GM23338 (cell line): Measurements from ENCODE around the gene MALRD1. TPM values are rescaled to one million over a fixed set of nuclear protein-coding genes. Genes with fewer than 3 reads are reported as not detected.

Source experiments
- ATAC-seq: fragments of 200-7000 bp; cut with Tn5 transposase; 3 replicates; pipeline ENCODE4 v1.9.1; 2020
- DNase-seq: peaks from one replicate; pipeline ENCODE4 v3.0.0-alpha.2; 2015; ENCODE audit warnings: low spot score
- H2AFZ ChIP-seq: fragments of 200-600 bp; sonication (generic); 2 replicates; pipeline ENCODE4 v1.8.0; 2016; ENCODE audit warnings: antibody characterized with exemption, mild to moderate bottlenecking, moderate library complexity
- H3F3A ChIP-seq: fragments of 200-600 bp; sonication (generic); replicated peaks from 2 replicates; pipeline ENCODE4 v1.8.0; 2017; ENCODE audit warnings: antibody characterized with exemption, mixed run types, low read depth
- H3K27ac ChIP-seq: fragments of 200-600 bp; sonication (generic); 2 replicates; pipeline ENCODE4 v1.6.1; 2016; ENCODE audit warnings: low read depth
- H3K27me3 ChIP-seq: fragments of 200-600 bp; sonication (generic); 2 replicates; pipeline ENCODE4 v1.8.0; 2016; ENCODE audit warnings: mild to moderate bottlenecking, mixed run types, moderate library complexity; ENCODE audit not compliant: insufficient read depth
- H3K36me3 ChIP-seq: fragments of 200-600 bp; sonication (generic); 2 replicates; pipeline ENCODE4 v1.8.0; 2016; ENCODE audit warnings: mild to moderate bottlenecking; ENCODE audit not compliant: insufficient read depth
- H3K4me1 ChIP-seq: fragments of 200-600 bp; sonication (generic); 2 replicates; pipeline ENCODE4 v1.8.0; 2016; ENCODE audit warnings: mild to moderate bottlenecking, moderate library complexity; ENCODE audit not compliant: insufficient read depth
- H3K4me2 ChIP-seq: fragments of 200-600 bp; sonication (generic); 2 replicates; pipeline ENCODE4 v1.7.1; 2017; ENCODE audit warnings: mixed run types
- H3K4me3 ChIP-seq: fragments of 200-600 bp; sonication (generic); 2 replicates; pipeline ENCODE4 v1.6.1; 2016; ENCODE audit warnings: mixed run types
- H3K79me2 ChIP-seq: fragments of 200-600 bp; sonication (generic); replicated peaks from 2 replicates; pipeline ENCODE4 v1.8.0; 2017; ENCODE audit warnings: mild to moderate bottlenecking; ENCODE audit not compliant: insufficient read depth
- H3K9me2 ChIP-seq: fragments of 200-600 bp; sonication (generic); 2 replicates; pipeline ENCODE4 v1.8.0; 2017; ENCODE audit not compliant: insufficient read depth
- H4K20me1 ChIP-seq: fragments of 200-600 bp; sonication (generic); replicated peaks from 2 replicates; pipeline ENCODE4 v1.8.0; 2017; ENCODE audit warnings: mild to moderate bottlenecking; ENCODE audit not compliant: insufficient read depth
- H3K27ac Mint-ChIP-seq: 2 replicates; pipeline ENCODE4 v1.8.0; 2020; ENCODE audit warnings: inconsistent platforms, mild to moderate bottlenecking, moderate library complexity, mixed read lengths
- H3K27me3 Mint-ChIP-seq: 3 replicates; pipeline ENCODE4 v1.8.0; 2022; ENCODE audit warnings: low read depth, mild to moderate bottlenecking, moderate library complexity, mixed read lengths, inconsistent platforms; ENCODE audit not compliant: insufficient read depth, poor library complexity
- H3K36me3 Mint-ChIP-seq: 3 replicates; pipeline ENCODE4 v1.8.0; 2021; ENCODE audit warnings: low read depth, mild to moderate bottlenecking, inconsistent platforms, moderate library complexity, mixed read lengths
- H3K4me1 Mint-ChIP-seq: 3 replicates; pipeline ENCODE4 v1.8.0; 2020; ENCODE audit warnings: mild to moderate bottlenecking, inconsistent platforms, mixed read lengths
- H3K4me3 Mint-ChIP-seq: 3 replicates; pipeline ENCODE4 v1.8.0; 2021; ENCODE audit warnings: moderate library complexity, mild to moderate bottlenecking, inconsistent platforms, mixed read lengths
- H3K9me3 Mint-ChIP-seq: 3 replicates; pipeline ENCODE4 v1.8.0; 2020; ENCODE audit warnings: moderate library complexity, mild to moderate bottlenecking, inconsistent platforms, mixed read lengths
- CREB1 ChIP-seq: fragments of 250-450 bp; sonication (Bioruptor Pico); IDR thresholded peaks from 2 replicates; pipeline ENCODE4 v1.5.0; 2020; ENCODE audit warnings: low read depth, mild to moderate bottlenecking, moderate library complexity
- ETS1 ChIP-seq: IDR thresholded peaks from 2 replicates; pipeline ENCODE4 v1.6.1; 2016; ENCODE audit warnings: antibody characterized with exemption
- EZH2 ChIP-seq: fragments of 200-600 bp; sonication (generic); IDR thresholded peaks from one replicate; pipeline ENCODE4 v1.8.0; 2017; ENCODE audit warnings: antibody characterized with exemption, mild to moderate bottlenecking, low read depth; ENCODE audit not compliant: unreplicated experiment
- EZH2phosphoT487 ChIP-seq: fragments of 200-600 bp; sonication (generic); IDR thresholded peaks from one replicate; pipeline ENCODE4 v1.8.1; 2018; ENCODE audit warnings: antibody characterized with exemption; ENCODE audit not compliant: unreplicated experiment
- NANOG ChIP-seq: IDR thresholded peaks from 2 replicates; pipeline ENCODE4 v1.6.1; 2016; ENCODE audit warnings: antibody characterized with exemption, borderline replicate concordance
- POLR2AphosphoS5 ChIP-seq: IDR thresholded peaks from 2 replicates; pipeline ENCODE4 v1.6.1; 2016; ENCODE audit warnings: antibody characterized with exemption, low read depth
- STAT1 ChIP-seq: IDR thresholded peaks from one replicate; pipeline ENCODE4 v1.6.1; 2016; ENCODE audit warnings: antibody characterized with exemption; ENCODE audit not compliant: unreplicated experiment
- ZNF114 ChIP-seq: fragments of 250-450 bp; sonication (Bioruptor Pico); IDR thresholded peaks from 2 replicates; pipeline ENCODE4 v1.5.0; 2020; ENCODE audit warnings: mild to moderate bottlenecking, moderate library complexity
- ZNF331 ChIP-seq: fragments of 250-450 bp; sonication (Bioruptor Pico); IDR thresholded peaks from 2 replicates; pipeline ENCODE4 v1.5.0; 2020; ENCODE audit warnings: low read depth, mild to moderate bottlenecking, moderate library complexity
- polyA plus RNA-seq: library from polyadenylated mRNA; unstranded; fragments of >200 nt; fragmentation: Nextera tagmentation; extraction: Ambion mirVana; gene quantifications from 2 replicates; pipeline ENCODE4 v1.2.1, GENCODE V29; 2016
- total RNA-seq: library from RNA; depleted of rRNA; stranded (reverse); fragments of >200 nt; shearing (Covaris generic); gene quantifications from 2 replicates; pipeline ENCODE4 v1.2.3, GENCODE V29; 2014
- TF ChIP-seq, protein P1 (sequence below): fragments of 250-450 bp; sonication (Bioruptor Pico); IDR thresholded peaks from 2 replicates; pipeline ENCODE4 v1.5.0; 2020; ENCODE audit warnings: mild to moderate bottlenecking, moderate library complexity
- TF ChIP-seq, protein P2 (sequence below), 2 experiments: fragments of 200-600 bp in 1 of 2; sonication (generic) in 1 of 2; conservative IDR thresholded peaks; 2 replicates each; pipeline versions ENCODE4 v1.5.1 to v1.6.1; 2016 to 2017; ENCODE audit warnings: antibody characterized with exemption in 2 of 2, low read depth in 2 of 2, mild to moderate bottlenecking in 2 of 2, moderate library complexity in 1 of 2

The MALRD1 gene
- total and polyA plus RNA-seq, 2 experiments from 2014 or later, result 0.42 to 1.9 TPM

DNA sequence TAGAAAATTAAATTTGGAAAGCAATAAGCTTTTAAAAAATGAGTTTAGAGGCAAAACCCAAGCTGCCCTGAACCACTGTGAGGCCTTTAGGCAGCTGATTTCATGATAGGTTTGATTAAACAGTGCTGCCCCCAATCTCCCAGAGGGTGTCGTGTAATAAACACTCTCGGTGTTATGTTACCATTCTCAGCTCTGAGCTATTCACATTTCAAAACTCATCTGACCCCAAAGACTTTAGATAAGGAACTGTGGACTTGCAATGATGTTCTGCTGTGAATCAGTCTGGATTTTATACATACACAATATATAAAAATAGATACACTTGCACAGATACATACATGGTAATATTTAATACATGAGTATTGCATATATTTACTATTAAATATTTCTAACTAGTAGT lies 120.4 kb downstream of the MALRD1 start:
- Histone ChIP-seq H4K20me1 (no peaks in the 10 kb centered on the region), H3K4me2 (no peak overlapping the region), H3K27me3 (no peaks in the 10 kb centered on the region), H3K27ac (no peak overlapping the region), H3F3A (no peaks in the 10 kb centered on the region), H3K4me3 (no peak overlapping the region), H3K9me2 (no peaks in the 10 kb centered on the region), H3K36me3 (no peaks in the 10 kb centered on the region), H3K79me2 (no peaks in the 10 kb centered on the region), H2AFZ (peak overlapping the region; percentile 44; the same call in 1 of the 2 replicates), H3K4me1 (0 out of 2 replicates have a peak, but pooled peaks cover 5% of the 10 kb centered on the region)
- Mint-ChIP-seq H3K36me3 (no peaks in the 10 kb centered on the region), H3K4me1 (peaks cover 3% of the 10 kb centered on the region; the same call in 2 of the 3 replicates), H3K9me3 (no peaks in the 10 kb centered on the region), H3K27ac (no peak overlapping the region), H3K27me3 (no peaks in the 10 kb centered on the region), H3K4me3 (no peak overlapping the region)
- DNase-seq (no peak), ATAC-seq (no peak; the same call in 2 of the 3 replicates)
- TF ChIP-seq, protein P1, sequence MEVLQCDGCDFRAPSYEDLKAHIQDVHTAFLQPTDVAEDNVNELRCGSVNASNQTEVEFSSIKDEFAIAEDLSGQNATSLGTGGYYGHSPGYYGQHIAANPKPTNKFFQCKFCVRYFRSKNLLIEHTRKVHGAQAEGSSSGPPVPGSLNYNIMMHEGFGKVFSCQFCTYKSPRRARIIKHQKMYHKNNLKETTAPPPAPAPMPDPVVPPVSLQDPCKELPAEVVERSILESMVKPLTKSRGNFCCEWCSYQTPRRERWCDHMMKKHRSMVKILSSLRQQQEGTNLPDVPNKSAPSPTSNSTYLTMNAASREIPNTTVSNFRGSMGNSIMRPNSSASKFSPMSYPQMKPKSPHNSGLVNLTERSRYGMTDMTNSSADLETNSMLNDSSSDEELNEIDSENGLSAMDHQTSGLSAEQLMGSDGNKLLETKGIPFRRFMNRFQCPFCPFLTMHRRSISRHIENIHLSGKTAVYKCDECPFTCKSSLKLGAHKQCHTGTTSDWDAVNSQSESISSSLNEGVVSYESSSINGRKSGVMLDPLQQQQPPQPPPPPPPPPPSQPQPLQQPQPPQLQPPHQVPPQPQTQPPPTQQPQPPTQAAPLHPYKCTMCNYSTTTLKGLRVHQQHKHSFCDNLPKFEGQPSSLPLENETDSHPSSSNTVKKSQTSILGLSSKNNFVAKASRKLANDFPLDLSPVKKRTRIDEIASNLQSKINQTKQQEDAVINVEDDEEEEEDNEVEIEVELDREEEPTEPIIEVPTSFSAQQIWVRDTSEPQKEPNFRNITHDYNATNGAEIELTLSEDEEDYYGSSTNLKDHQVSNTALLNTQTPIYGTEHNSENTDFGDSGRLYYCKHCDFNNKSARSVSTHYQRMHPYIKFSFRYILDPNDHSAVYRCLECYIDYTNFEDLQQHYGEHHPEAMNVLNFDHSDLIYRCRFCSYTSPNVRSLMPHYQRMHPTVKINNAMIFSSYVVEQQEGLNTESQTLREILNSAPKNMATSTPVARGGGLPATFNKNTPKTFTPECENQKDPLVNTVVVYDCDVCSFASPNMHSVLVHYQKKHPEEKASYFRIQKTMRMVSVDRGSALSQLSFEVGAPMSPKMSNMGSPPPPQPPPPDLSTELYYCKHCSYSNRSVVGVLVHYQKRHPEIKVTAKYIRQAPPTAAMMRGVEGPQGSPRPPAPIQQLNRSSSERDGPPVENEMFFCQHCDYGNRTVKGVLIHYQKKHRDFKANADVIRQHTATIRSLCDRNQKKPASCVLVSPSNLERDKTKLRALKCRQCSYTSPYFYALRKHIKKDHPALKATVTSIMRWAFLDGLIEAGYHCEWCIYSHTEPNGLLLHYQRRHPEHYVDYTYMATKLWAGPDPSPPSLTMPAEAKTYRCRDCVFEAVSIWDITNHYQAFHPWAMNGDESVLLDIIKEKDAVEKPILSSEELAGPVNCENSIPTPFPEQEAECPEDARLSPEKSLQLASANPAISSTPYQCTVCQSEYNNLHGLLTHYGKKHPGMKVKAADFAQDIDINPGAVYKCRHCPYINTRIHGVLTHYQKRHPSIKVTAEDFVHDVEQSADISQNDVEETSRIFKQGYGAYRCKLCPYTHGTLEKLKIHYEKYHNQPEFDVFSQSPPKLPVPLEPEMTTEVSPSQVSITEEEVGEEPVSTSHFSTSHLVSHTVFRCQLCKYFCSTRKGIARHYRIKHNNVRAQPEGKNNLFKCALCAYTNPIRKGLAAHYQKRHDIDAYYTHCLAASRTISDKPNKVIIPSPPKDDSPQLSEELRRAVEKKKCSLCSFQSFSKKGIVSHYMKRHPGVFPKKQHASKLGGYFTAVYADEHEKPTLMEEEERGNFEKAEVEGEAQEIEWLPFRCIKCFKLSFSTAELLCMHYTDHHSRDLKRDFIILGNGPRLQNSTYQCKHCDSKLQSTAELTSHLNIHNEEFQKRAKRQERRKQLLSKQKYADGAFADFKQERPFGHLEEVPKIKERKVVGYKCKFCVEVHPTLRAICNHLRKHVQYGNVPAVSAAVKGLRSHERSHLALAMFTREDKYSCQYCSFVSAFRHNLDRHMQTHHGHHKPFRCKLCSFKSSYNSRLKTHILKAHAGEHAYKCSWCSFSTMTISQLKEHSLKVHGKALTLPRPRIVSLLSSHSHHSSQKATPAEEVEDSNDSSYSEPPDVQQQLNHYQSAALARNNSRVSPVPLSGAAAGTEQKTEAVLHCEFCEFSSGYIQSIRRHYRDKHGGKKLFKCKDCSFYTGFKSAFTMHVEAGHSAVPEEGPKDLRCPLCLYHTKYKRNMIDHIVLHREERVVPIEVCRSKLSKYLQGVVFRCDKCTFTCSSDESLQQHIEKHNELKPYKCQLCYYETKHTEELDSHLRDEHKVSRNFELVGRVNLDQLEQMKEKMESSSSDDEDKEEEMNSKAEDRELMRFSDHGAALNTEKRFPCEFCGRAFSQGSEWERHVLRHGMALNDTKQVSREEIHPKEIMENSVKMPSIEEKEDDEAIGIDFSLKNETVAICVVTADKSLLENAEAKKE (CRISPR knock-in tag), result no peak
- TF ChIP-seq POLR2AphosphoS5 (no peak), EZH2phosphoT487 (no peak), EZH2 (no peak), NANOG (no peak), ZNF114 (CRISPR knock-in tag) (no peak), ETS1 (no peak), ZNF331 (CRISPR knock-in tag) (no peak), CREB1 (CRISPR knock-in tag) (no peak), STAT1 (no peak)
- TF ChIP-seq, protein P2, sequence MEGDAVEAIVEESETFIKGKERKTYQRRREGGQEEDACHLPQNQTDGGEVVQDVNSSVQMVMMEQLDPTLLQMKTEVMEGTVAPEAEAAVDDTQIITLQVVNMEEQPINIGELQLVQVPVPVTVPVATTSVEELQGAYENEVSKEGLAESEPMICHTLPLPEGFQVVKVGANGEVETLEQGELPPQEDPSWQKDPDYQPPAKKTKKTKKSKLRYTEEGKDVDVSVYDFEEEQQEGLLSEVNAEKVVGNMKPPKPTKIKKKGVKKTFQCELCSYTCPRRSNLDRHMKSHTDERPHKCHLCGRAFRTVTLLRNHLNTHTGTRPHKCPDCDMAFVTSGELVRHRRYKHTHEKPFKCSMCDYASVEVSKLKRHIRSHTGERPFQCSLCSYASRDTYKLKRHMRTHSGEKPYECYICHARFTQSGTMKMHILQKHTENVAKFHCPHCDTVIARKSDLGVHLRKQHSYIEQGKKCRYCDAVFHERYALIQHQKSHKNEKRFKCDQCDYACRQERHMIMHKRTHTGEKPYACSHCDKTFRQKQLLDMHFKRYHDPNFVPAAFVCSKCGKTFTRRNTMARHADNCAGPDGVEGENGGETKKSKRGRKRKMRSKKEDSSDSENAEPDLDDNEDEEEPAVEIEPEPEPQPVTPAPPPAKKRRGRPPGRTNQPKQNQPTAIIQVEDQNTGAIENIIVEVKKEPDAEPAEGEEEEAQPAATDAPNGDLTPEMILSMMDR (conservative IDR thresholded peaks at IDR 0.05; ENCODE audit: low read depth in 2 of 2), result no peak; a peak in 1 of 4 replicates
